ENCODE results near the gene CBFA2T3.

CBFA2T3 gene

DNA sequence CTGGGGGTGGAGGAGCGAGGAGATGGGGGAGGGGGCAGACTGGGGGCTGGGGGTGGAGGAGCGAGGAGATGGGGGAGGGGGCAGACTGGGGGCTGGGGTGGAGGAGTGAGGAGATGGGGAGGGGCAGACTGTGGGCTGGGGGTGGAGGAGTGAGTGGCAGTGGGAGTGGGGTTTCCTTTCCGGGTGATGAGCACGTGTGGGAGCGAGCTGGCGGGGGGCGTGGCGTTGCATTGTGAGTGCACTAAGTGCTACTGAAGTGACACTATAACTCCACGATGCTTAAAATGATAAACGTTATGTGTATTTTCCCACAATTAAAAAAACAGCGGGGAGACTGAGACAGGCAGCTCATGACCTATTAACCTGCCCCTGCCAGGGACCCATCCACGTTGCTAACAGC, 46.3 kb downstream of the CBFA2T3 start:
- no peaks in the 10 kb centered on the region for H3K9me3 ChIP-seq (ENCODE audit: control insufficient read depth in 2 of 2, low read length in 2 of 2)
- H3K9ac ChIP-seq (ENCODE audit: low read depth in 1 of 2, low read length in 2 of 2), result no peak overlapping the region
- no peaks in the 10 kb centered on the region for H3K36me3 ChIP-seq (ENCODE audit: control insufficient read depth in 2 of 2, insufficient read depth in 2 of 2, low read length in 2 of 2)
- H3K27me3 ChIP-seq (ENCODE audit: control insufficient read depth in 2 of 2, insufficient read depth in 2 of 2, low read length in 2 of 2), result peaks cover 0 to 2% of the 10 kb centered on the region in 2 donors
- H3K4me1 ChIP-seq (ENCODE audit: control insufficient read depth in 2 of 2, insufficient read depth in 2 of 2, low read length in 2 of 2), result peaks cover 4% of the 10 kb centered on the region in 2 donors
- no peak overlapping the region for H3K27ac ChIP-seq (ENCODE audit: low read depth in 2 of 2, low read length in 2 of 2)
- H3K4me3 ChIP-seq (ENCODE audit: low read length in 2 of 2), result no peak overlapping the region

DNA sequence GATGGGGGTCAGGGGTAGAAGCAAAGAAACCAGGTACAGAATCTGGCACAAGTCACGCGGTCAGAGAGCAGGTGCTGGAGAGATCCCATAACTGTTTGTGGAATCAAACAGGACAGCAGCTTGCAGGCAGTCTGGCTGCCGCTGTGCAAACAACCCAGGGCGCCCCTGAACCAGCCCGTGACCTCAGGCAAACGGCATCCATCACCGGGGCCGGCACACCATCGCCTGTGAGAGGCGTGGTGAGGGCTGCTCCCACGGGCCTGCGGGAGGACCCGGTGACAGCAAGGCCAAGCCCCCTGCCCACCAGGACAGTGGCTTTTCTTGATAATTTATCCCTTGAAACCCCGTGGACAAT, 47.9 kb downstream of the CBFA2T3 start:
- Histone ChIP-seq H3K36me3 (ENCODE audit: control insufficient read depth in 2 of 2, insufficient read depth in 2 of 2, low read length in 2 of 2) (no peaks in the 10 kb centered on the region), H3K27ac (ENCODE audit: low read depth in 2 of 2, low read length in 2 of 2) (no peak overlapping the region), H3K4me1 (ENCODE audit: control insufficient read depth in 2 of 2, insufficient read depth in 2 of 2, low read length in 2 of 2) (peaks cover 0 to 2% of the 10 kb centered on the region in 2 donors)

DNA sequence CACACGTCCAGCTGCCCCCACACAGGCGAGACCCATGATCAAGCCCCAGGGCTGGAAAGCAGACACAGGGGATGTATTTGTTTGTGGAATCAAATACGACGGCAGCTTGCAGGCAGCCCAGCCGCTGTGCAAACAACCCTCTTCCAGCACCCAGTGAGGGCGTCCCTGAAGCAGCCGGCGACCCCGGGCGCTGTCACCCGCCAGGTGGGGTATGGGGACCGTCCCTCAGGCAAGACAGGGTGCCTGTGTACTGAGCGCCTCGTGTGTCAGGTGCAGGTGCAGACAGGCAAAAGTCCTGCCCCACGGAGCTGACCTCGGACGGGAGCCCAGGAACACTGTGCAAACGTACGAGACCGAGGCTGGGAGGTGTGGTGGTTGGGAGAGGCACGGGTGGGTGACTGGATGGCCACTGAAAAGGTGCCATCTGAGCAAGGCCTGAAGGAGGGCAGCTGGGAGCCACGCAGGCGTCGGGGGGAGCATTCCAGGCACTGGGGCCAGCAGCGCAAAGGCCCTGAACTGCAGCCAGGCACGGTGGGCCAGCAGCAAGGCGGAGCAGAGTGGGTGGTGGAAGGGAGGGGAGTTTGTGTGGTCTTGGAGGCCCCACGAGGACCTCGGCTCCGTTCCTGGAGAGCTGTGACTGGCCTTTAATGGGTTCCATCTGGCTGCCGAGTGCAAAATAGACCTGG, 48.5 kb downstream of the CBFA2T3 start:
- no peaks in the 10 kb centered on the region for H3K27me3 ChIP-seq (ENCODE audit: control insufficient read depth in 2 of 2, insufficient read depth in 2 of 2, low read length in 2 of 2)
- no peaks in the 10 kb centered on the region for H3K9me3 ChIP-seq (ENCODE audit: control insufficient read depth in 2 of 2, low read length in 2 of 2)
- peaks cover 0 to 2% of the 10 kb centered on the region in 2 donors for H3K4me1 ChIP-seq (ENCODE audit: control insufficient read depth in 2 of 2, insufficient read depth in 2 of 2, low read length in 2 of 2)
- H3K36me3 ChIP-seq (ENCODE audit: control insufficient read depth in 2 of 2, insufficient read depth in 2 of 2, low read length in 2 of 2), result no peaks in the 10 kb centered on the region
- no peak overlapping the region for H3K4me3 ChIP-seq (ENCODE audit: low read length in 2 of 2)
- H3K9ac ChIP-seq (ENCODE audit: low read depth in 1 of 2, low read length in 2 of 2), result no peak overlapping the region
- H3K27ac ChIP-seq (ENCODE audit: low read depth in 2 of 2, low read length in 2 of 2), result no peak overlapping the region

More for the DNA sequence above, 47.9 kb downstream of the CBFA2T3 start:
- H3K4me3 ChIP-seq (ENCODE audit: low read length in 2 of 2), result no peak overlapping the region
- no peaks in the 10 kb centered on the region for H3K9me3 ChIP-seq (ENCODE audit: control insufficient read depth in 2 of 2, low read length in 2 of 2)
- no peak overlapping the region for H3K9ac ChIP-seq (ENCODE audit: low read depth in 1 of 2, low read length in 2 of 2)
- no peaks in the 10 kb centered on the region for H3K27me3 ChIP-seq (ENCODE audit: control insufficient read depth in 2 of 2, insufficient read depth in 2 of 2, low read length in 2 of 2)

DNA sequence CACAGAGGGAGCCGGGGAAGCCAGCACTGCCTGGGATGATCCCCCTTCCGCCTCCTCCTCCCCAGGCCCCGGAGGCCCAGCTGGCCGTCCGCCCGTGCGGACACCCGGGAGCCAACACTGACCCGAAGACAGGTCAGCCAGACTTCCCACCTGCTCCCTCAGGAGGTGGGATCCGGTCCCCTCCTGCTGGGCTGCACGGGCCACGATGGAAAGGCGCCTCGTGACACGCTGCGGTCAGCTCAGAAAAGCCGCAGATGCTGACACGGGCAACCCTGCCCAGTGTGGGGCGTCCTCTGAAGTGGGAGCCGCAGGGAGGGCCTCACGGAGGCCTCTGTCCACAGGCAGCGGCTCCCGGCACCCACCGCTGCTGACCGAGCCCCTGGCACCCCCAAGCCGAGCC, 49.3 kb downstream of the CBFA2T3 start:
- Histone ChIP-seq H3K27me3 (ENCODE audit: control insufficient read depth in 2 of 2, insufficient read depth in 2 of 2, low read length in 2 of 2) (no peaks in the 10 kb centered on the region), H3K4me3 (ENCODE audit: low read length in 2 of 2) (no peak overlapping the region), H3K4me1 (ENCODE audit: control insufficient read depth in 2 of 2, insufficient read depth in 2 of 2, low read length in 2 of 2) (peaks cover 0 to 2% of the 10 kb centered on the region in 2 donors), H3K36me3 (ENCODE audit: control insufficient read depth in 2 of 2, insufficient read depth in 2 of 2, low read length in 2 of 2) (no peaks in the 10 kb centered on the region), H3K9me3 (ENCODE audit: control insufficient read depth in 2 of 2, low read length in 2 of 2) (no peaks in the 10 kb centered on the region), H3K27ac (ENCODE audit: low read depth in 2 of 2, low read length in 2 of 2) (no peak overlapping the region), H3K9ac (ENCODE audit: low read depth in 1 of 2, low read length in 2 of 2) (no peak overlapping the region)

DNA sequence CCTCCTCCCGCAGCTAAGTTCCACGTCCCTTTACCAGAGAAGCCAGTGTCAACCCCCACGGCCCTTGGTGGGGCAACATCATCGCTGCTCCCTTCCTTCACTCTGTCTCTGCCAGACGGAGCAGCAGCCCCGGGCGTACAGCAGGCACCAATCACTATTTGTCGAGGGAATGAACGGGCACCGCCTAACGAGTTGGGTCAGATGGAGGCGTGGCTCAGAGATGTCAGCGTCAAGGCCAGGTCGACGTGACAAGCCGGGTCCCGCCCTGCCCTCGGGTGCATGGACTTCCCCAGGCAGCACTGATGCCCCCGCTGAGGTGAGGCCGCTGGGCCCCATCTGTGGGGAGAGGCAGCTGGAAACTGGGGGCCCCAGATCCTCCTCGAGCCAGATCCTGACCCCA, 50.0 kb downstream of the CBFA2T3 start:
- Histone ChIP-seq H3K36me3 (ENCODE audit: control insufficient read depth in 2 of 2, insufficient read depth in 2 of 2, low read length in 2 of 2) (no peaks in the 10 kb centered on the region), H3K27ac (ENCODE audit: low read depth in 2 of 2, low read length in 2 of 2) (no peak overlapping the region), H3K9me3 (ENCODE audit: control insufficient read depth in 2 of 2, low read length in 2 of 2) (no peaks in the 10 kb centered on the region), H3K4me3 (ENCODE audit: low read length in 2 of 2) (no peak overlapping the region), H3K9ac (ENCODE audit: low read depth in 1 of 2, low read length in 2 of 2) (no peak overlapping the region), H3K4me1 (ENCODE audit: control insufficient read depth in 2 of 2, insufficient read depth in 2 of 2, low read length in 2 of 2) (peaks cover 6% of the 10 kb centered on the region in 2 donors), H3K27me3 (ENCODE audit: control insufficient read depth in 2 of 2, insufficient read depth in 2 of 2, low read length in 2 of 2) (no peaks in the 10 kb centered on the region)

DNA sequence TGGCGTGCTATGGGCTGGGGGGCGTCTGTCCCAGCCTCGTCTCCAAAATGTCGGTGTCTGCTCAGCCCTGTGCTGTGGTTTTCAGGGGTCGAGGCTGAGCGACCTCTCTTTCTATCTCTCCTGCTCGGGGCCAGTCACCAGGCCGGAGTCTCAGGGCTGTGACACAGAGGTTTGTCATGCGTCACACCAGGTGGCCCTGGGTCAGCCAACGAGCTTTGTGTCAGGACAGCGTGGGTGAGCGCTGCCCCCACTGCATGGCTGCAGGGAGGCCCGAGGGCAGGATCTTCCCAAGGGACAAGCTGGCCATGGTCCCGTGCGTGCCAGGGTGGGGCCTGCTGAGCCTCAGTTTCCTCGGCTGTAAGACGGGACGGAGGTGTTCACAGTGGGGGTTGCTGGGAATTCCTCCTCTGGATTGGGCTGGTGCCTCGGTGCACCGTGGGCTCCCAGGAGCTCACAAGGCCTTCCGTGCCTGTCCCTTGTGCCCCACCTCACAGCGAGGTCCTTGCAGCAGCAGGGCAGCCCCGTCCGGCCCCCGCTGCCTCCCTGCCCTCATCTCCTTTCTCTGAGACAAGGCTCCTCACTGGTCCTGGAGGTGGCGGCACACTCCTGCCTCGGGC, 50.5 kb downstream of the CBFA2T3 start:
- Histone ChIP-seq H3K27me3 (ENCODE audit: control insufficient read depth in 2 of 2, insufficient read depth in 2 of 2, low read length in 2 of 2) (no peaks in the 10 kb centered on the region), H3K36me3 (ENCODE audit: control insufficient read depth in 2 of 2, insufficient read depth in 2 of 2, low read length in 2 of 2) (no peaks in the 10 kb centered on the region), H3K4me3 (ENCODE audit: low read length in 2 of 2) (no peak overlapping the region), H3K9me3 (ENCODE audit: control insufficient read depth in 2 of 2, low read length in 2 of 2) (no peaks in the 10 kb centered on the region), H3K27ac (ENCODE audit: low read depth in 2 of 2, low read length in 2 of 2) (no peak overlapping the region), H3K9ac (ENCODE audit: low read depth in 1 of 2, low read length in 2 of 2) (no peak overlapping the region), H3K4me1 (ENCODE audit: control insufficient read depth in 2 of 2, insufficient read depth in 2 of 2, low read length in 2 of 2) (peaks cover 11% of the 10 kb centered on the region in 2 donors)

DNA sequence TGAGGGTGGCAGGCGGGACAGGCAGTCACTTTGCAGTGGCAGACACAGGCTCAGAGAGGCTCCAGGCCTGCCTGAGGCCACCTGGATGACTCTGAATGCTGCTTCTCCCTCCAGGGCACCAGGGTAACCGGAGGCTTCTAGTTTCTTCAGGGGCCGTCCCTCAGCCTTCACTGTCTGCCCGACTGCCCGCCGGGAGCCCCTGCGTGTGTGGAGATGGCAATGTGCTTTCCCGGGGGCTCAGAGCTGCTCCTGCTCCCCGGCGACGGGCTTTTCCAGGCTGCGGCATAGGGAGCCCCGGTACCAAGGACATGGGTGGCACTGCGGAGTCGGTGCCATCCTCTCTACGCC, 51.5 kb downstream of the CBFA2T3 start:
- no peak overlapping the region for H3K4me3 ChIP-seq (ENCODE audit: low read length in 2 of 2)
- H3K27me3 ChIP-seq (ENCODE audit: control insufficient read depth in 2 of 2, insufficient read depth in 2 of 2, low read length in 2 of 2), result no peaks in the 10 kb centered on the region
- H3K9me3 ChIP-seq (ENCODE audit: control insufficient read depth in 2 of 2, low read length in 2 of 2), result no peaks in the 10 kb centered on the region
- no peak overlapping the region for H3K9ac ChIP-seq (ENCODE audit: low read depth in 1 of 2, low read length in 2 of 2)
- no peak overlapping the region for H3K27ac ChIP-seq (ENCODE audit: low read depth in 2 of 2, low read length in 2 of 2)
- H3K36me3 ChIP-seq (ENCODE audit: control insufficient read depth in 2 of 2, insufficient read depth in 2 of 2, low read length in 2 of 2), result no peaks in the 10 kb centered on the region
- H3K4me1 ChIP-seq (ENCODE audit: control insufficient read depth in 2 of 2, insufficient read depth in 2 of 2, low read length in 2 of 2), result peaks cover 18 to 19% of the 10 kb centered on the region in 2 donors

DNA sequence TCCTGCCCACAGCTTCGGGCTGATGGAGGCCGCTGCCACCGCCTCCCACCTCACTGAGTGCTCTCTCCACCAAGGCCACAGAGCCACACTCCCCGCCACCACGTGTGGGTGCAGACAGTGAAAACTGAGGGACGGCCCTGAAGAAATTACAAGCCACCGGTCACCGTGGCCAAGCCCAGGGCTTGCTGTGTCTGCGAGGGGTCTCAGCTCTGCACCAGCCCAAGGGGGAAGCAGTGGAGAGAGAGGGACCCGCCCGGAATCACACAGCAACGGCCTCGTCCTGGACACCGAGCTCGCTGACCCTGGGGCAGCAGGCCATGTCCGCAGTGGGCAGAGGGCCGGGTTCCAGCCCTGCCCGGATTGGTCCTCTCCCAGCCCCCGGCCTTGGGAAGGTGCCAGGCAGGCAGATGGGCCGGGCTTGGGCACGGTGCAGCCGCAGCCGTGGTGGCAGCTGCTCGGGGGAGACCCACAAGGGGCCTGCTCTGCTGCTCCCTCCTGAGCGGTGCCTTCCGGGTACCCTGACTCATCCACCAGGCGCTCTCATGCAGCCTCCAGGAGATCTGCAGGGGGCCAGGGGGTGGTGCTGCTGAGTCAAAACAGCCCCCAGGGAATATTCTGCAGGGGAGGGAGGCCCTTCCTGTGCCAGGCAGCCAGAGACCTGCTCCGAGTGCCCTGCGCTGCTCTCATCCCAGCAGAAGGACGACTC, 52.0 kb downstream of the CBFA2T3 start:
- Histone ChIP-seq H3K9ac (ENCODE audit: low read depth in 1 of 2, low read length in 2 of 2) (no peak overlapping the region), H3K27ac (ENCODE audit: low read depth in 2 of 2, low read length in 2 of 2) (no peak overlapping the region), H3K36me3 (ENCODE audit: control insufficient read depth in 2 of 2, insufficient read depth in 2 of 2, low read length in 2 of 2) (no peaks in the 10 kb centered on the region), H3K4me3 (ENCODE audit: low read length in 2 of 2) (no peak overlapping the region), H3K9me3 (ENCODE audit: control insufficient read depth in 2 of 2, low read length in 2 of 2) (no peaks in the 10 kb centered on the region), H3K4me1 (ENCODE audit: control insufficient read depth in 2 of 2, insufficient read depth in 2 of 2, low read length in 2 of 2) (peaks cover 19 to 20% of the 10 kb centered on the region in 2 donors), H3K27me3 (ENCODE audit: control insufficient read depth in 2 of 2, insufficient read depth in 2 of 2, low read length in 2 of 2) (no peaks in the 10 kb centered on the region)

DNA sequence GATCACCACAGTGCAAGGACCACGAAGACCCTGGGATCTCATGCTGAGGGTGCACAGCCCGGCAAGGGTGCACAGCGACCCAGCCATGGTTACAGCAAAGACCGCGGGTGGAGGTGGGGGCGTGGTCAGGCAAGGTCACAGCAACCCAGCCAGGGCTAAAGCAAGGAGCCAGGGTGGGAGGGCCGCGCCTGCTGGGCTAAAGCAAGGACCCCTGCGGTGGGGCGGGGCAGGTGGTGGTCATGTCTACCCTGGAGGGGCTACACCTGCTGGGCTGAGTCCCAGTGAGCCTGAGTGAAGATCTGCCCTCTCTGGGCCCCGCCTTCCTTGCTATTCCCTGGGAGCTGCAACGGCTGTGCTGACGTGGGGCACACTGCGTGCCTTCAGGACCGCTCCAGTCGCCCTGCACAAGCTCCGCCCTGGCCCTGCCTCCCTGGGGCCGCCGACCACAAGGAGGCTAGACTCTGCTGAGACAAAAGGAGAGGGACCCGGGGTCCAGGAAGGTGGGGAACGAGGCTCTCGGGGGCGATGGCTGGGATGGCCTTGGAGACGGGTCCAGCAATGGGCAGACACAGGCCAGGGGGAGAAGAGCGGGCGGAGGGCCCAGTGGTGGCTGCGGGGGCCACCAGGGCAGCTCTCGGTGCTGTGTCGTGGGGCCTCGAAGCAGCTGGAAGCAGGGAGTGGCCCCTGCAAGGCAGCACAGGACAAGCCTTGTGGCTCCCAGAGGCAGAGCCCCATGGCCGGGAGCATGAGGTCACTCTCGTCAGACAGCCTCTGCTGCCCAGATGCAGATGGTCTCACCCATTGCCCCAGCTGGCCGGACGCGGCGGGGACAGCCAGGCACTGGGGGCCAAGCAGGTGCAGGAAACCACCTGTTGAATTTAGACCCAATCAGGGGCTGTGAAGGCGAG, 52.8 kb downstream of the CBFA2T3 start:
- H3K4me3 ChIP-seq (ENCODE audit: low read length in 2 of 2), result no peak overlapping the region
- peaks cover 19 to 20% of the 10 kb centered on the region in 2 donors for H3K4me1 ChIP-seq (ENCODE audit: control insufficient read depth in 2 of 2, insufficient read depth in 2 of 2, low read length in 2 of 2)
- H3K9me3 ChIP-seq (ENCODE audit: control insufficient read depth in 2 of 2, low read length in 2 of 2), result no peaks in the 10 kb centered on the region
- H3K27me3 ChIP-seq (ENCODE audit: control insufficient read depth in 2 of 2, insufficient read depth in 2 of 2, low read length in 2 of 2), result no peaks in the 10 kb centered on the region
- no peaks in the 10 kb centered on the region for H3K36me3 ChIP-seq (ENCODE audit: control insufficient read depth in 2 of 2, insufficient read depth in 2 of 2, low read length in 2 of 2)
- H3K9ac ChIP-seq (ENCODE audit: low read depth in 1 of 2, low read length in 2 of 2), result no peak overlapping the region
- no peak overlapping the region for H3K27ac ChIP-seq (ENCODE audit: low read depth in 2 of 2, low read length in 2 of 2)

DNA sequence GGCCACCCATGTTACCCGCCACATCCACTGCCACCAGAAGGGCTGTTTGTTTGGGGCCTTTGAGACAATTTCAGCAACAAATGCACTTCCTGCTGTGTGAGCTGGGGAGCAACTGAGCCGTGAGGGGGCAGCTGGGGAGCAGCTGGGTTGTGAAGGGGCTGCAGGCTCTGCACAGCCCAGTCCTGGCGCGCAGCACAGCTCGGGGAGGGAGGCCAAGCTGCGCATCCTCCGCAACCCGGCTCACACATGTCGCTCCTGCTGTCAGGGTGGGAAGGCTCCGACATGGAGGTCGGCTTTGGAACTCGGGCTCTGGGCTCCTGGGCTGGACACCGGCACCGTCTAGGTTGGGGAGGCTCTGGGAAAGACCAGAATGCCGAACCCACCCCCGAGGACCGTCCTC, 53.6 kb downstream of the CBFA2T3 start:
- Histone ChIP-seq H3K27me3 (ENCODE audit: control insufficient read depth in 2 of 2, insufficient read depth in 2 of 2, low read length in 2 of 2) (no peaks in the 10 kb centered on the region), H3K36me3 (ENCODE audit: control insufficient read depth in 2 of 2, insufficient read depth in 2 of 2, low read length in 2 of 2) (no peaks in the 10 kb centered on the region), H3K4me3 (ENCODE audit: low read length in 2 of 2) (no peak overlapping the region), H3K27ac (ENCODE audit: low read depth in 2 of 2, low read length in 2 of 2) (no peak overlapping the region), H3K9me3 (ENCODE audit: control insufficient read depth in 2 of 2, low read length in 2 of 2) (no peaks in the 10 kb centered on the region), H3K9ac (ENCODE audit: low read depth in 1 of 2, low read length in 2 of 2) (no peak overlapping the region), H3K4me1 (ENCODE audit: control insufficient read depth in 2 of 2, insufficient read depth in 2 of 2, low read length in 2 of 2) (peaks cover 18 to 19% of the 10 kb centered on the region in 2 donors)

All from mucosa of rectum (tissue), 2 donors.